ENCODE measurements around the gene ZNF143. TPM values are rescaled to one million over a fixed set of nuclear protein-coding genes. Genes with fewer than 3 reads are reported as not detected.

The ZNF143 gene
- total and polyA plus RNA-seq, 10 of the 15 experiments (the other 5 are each of a cell fraction or from before 2014, with no cell fraction given) = 13.6 to 48.7 (median 19.4) TPM

GRCh38 chr11:9571071-9571762, 110.4 kb downstream of the ZNF143 start (continued):
- no peak for TF ChIP-seq FOXK2 (IDR thresholded peaks at IDR 0.05)
- TF ChIP-seq BHLHE40 (IDR thresholded peaks at IDR 0.05; ENCODE audit: borderline replicate concordance in 1 of 2, low read depth in 2 of 2, low read length in 1 of 2) = no peak
- TF ChIP-seq TBL1XR1 (IDR thresholded peaks at IDR 0.05; ENCODE audit: low read depth, low read length) = no peak

GRCh38 chr11:9571763-9572115, 110.9 kb downstream of the ZNF143 start:
- ChIA-PET CTCF (interaction anchor here (0.5 to 1.5 kb wide), 2 partner anchors 9 to 33 kb away, joined by 3 read pairs; no protein-coding TSS in a partner anchor), RAD21 (ENCODE audit: unreplicated experiment) (no interaction called here), POLR2A (interaction anchor here (1.1 kb wide), 1 partner anchor 29 kb away, joined by 4 read pairs; no protein-coding TSS in a partner anchor), SMC1A (ENCODE audit: uncharacterized antibody, unreplicated experiment) (interaction anchor here (1.0 kb wide), 1 partner anchor 37 kb away, joined by 3 read pairs; no protein-coding TSS in a partner anchor)
- no peak for TF ChIP-seq ZNF384 (IDR thresholded peaks at IDR 0.05; ENCODE audit: borderline replicate concordance, low read depth, low read length)
- Histone ChIP-seq H3K4me3 (no peak overlapping the region), H3K9ac (ENCODE audit: control insufficient read depth, insufficient read depth, low read length) (no peak overlapping the region), H3K36me3 (ENCODE audit: control insufficient read depth in 2 of 2, insufficient read depth in 2 of 2, low read length in 1 of 2) (0 out of 4 replicates have a peak, but pooled peaks cover 0 to 3% of the 10 kb centered on the region in 2 experiments), H3K4me2 (ENCODE audit: control insufficient read depth, insufficient read depth) (no peak overlapping the region), H3K27ac (ENCODE audit: control insufficient read depth, insufficient read depth) (no peak overlapping the region), H4K20me1 (ENCODE audit: control insufficient read depth, insufficient read depth) (no peaks in the 10 kb centered on the region), H3K9me3 (replicated peaks; ENCODE audit: control insufficient read depth, insufficient read depth, low read length) (no peaks in the 10 kb centered on the region), H3K4me1 (ENCODE audit: control insufficient read depth, insufficient read depth, low read length) (peaks cover 6% of the 10 kb centered on the region; the same call in 1 of the 2 replicates), H2AFZ (ENCODE audit: control insufficient read depth, low read depth, low read length) (no peak overlapping the region), H3K79me2 (ENCODE audit: control insufficient read depth, insufficient read depth, low read length) (peaks cover 34% of the 10 kb centered on the region), H3K27me3 (replicated peaks in 1 of 2; ENCODE audit: control insufficient read depth in 2 of 2, insufficient read depth in 2 of 2, low read length in 1 of 2) (no peaks in the 10 kb centered on the region)
- BruUV-seq (replicated peaks) = no TSS peak
- FAIRE-seq = no peak
- ATAC-seq = no peak
- intact Hi-C loops (cut with micrococcal nuclease; ENCODE audit: unreplicated experiment) (loop anchor here (2.0 kb wide), 1 partner anchor 109 kb away; no protein-coding TSS in a partner anchor), in situ Hi-C loops (cut with MboI) (no loop called here)
- no peak for DNase-seq (ENCODE audit: low read depth, low spot score)
- 97% methylated on average over 6 of the region's 6 CpGs for WGBS (ENCODE audit: insufficient coverage, insufficient replicate concordance, low lambda C conversion rate, missing lambda C conversion rate)
